GM11168 (cell line): Measurements from ENCODE around the gene NTNG1.

Experiments used
- in situ Hi-C: fragments of 300-500 bp; cut with MboI; formaldehyde crosslinking; loops from one replicate; pipeline ENCODE4 v1.12.0; 2022; ENCODE audit warnings: low sequenced_read_pairs; ENCODE audit not compliant: unreplicated experiment

The NTNG1 gene

DNA sequence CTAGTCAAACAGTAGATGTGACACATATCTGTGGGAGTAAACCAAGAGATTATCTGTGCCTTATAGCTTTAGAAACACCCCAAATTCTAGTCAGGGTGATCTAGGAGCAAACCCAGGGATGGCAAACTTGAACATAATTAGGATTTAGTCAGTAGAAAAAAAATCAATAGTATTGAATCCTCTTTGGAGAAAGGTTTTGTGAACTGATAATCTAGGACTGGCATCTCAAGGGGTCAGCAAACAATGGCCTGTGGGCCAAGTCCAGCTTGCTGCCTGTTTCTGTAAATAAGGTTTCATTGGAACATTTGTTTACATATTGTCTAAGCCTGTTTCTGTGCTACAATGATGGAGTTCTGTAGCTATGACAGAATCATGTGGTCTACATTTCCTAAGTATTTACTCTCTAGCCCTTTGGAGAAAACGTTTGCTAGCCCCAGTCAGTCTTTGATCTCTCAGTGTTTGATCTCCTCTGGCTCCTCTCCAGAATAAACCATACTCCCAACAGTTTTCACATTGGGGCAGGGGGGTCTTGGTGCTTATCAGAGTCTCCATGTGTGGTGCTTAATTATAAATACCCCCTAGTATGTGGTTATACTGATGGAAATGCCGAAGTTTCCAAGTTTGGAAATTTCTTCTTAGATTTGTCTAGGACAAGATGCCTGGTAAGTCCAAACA is 385.8 kb downstream of the NTNG1 start:
- in situ Hi-C loops, result loop anchor here (25.0 kb wide), 2 partner anchors 239 to 339 kb away; no protein-coding TSS in a partner anchor

DNA sequence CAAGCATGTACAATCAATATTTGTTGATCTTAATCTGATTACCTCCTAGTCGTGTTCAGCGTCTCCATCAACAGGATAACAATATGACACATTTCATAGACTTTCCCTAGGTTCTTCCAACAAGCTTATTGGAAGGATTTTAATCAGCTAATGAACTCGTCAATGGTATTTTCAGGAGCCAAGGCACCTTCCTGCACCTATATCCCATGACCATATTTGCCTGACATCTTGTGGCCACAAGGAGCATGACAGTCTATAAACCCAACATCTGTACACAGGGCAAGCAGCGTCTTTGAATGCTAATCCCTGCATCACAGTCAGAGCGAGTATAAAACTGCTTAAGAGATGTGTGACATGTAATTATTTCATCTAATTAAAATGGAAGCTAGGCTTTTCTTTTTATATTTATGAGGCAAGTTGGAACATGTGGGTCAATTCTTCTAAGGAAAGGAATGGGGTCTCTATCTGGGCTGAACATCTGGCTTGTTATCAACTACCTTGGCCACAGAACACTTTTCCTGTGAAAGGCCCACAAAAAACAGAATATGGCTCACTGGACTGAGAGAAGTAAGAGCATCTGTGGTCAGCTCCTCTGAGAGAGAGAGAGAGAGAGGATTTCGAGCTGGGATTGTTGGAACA is 388.8 kb downstream of the NTNG1 start:
- in situ Hi-C loops, result loop anchor here (25.0 kb wide), 2 partner anchors 242 to 342 kb away; no protein-coding TSS in a partner anchor

DNA sequence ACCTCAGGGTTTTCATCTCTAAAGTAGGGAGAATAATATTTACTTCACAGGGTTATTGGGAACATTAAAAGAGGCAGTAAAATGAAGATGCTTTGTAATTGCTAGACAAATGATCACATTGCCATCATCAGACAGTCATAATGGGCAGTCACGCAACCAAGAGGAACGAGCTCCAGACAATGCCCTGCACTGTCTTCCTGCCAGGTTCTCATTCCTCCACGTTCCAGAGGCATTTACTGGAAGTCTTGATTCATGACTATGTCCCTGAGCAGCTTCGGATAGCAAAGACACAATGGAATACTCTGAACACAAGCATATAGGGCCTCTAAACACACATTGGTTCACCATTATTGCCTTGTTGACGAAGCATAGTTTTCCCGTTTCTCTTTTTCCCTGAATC is 389.7 kb downstream of the NTNG1 start:
- in situ Hi-C loops, result loop anchor here (25.0 kb wide), 2 partner anchors 243 to 343 kb away; no protein-coding TSS in a partner anchor

DNA sequence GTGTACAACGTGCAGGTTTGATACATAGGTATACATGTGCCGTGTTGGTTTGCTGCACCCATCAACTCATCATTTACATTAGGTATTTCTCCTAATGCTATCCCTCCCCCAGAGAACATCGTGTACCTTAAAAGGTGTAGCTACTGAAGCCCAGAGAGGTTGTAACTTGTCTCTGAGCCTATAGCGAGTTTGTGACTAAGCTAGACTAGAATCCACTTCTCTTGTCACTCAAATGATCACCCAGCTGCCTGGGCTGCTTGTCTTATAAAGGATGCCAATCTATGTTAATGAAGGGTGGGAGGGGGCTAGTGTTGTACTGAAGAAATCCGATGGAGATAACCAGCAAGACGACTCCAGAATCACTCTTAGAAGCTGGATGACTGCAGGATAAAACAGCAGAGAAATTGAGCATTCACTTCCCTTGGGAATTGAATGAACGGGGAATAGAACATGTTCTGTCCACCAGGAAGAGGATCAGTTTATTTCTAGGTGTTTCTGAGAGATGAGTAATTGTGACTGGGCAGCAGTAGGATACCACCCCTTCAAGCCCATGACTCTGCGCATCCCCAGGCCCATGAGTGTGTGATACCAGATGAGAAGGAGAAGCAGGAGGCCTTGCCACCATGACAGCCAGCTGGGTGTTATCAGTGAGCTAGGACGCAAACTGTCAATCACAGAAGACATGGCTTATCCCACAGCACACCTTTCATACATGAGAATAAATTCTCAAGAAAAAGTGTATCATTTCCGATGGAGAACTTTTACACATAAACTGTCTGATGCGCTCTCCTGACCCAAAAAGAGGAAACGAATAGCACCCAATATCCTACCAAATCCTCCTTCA is 390.4 kb downstream of the NTNG1 start:
- in situ Hi-C loops, result loop anchor here (25.0 kb wide), 2 partner anchors 244 to 344 kb away; no protein-coding TSS in a partner anchor

DNA sequence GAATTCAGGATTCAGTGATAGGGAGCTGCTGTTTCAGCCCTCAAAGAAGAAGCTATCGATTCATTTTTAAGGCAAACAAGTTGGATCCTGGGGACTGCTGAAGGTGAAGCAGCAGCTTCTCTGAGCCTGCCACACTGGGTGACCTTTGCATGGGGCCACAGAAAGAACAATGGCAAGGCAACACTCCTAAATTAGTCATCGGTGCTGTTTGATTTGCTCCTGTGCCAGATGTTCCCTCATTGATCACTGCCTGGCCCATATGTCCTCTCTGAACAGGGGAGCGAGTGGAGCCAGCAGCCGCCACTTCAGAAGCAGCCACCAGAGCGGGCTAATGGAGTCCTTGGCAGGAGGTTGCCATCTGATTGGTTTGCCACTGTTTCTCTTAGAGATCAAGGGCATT is 391.5 kb downstream of the NTNG1 start:
- in situ Hi-C loops, result loop anchor here (25.0 kb wide), 2 partner anchors 245 to 345 kb away; no protein-coding TSS in a partner anchor
